ENCODE data around the gene CHP1. TPM values are rescaled to one million over a fixed set of nuclear protein-coding genes. Genes with fewer than 3 reads are reported as not detected.

CHP1 gene
- total and polyA plus RNA-seq, 2 of the 8 experiments (the other 6 are each of a cell fraction or from before 2014, with no cell fraction given): 45.2 to 89.0 TPM

GRCh38 chr15:41269887-41270286, 38.8 kb downstream of the CHP1 start:
- 89% methylated on average over 2 of the region's 2 CpGs; no CpG with 5 or more reads in 1 of the 2 experiments for WGBS, 2 experiments (ENCODE audit: extremely low coverage in 1 of 2, insufficient coverage in 1 of 2, insufficient read length in 1 of 2, insufficient replicate concordance in 2 of 2, low coverage in 1 of 2, low lambda C conversion rate in 2 of 2, missing lambda C conversion rate in 1 of 2)
- no peak overlapping the region for H2BK120ac ChIP-seq (replicated peaks; ENCODE audit: low read depth, low read length)
- H3K79me2 ChIP-seq (ENCODE audit: control insufficient read depth in 1 of 2, insufficient read depth in 2 of 2, low read length in 2 of 2): no peaks in the 10 kb centered on the region
- H3K79me1 ChIP-seq (ENCODE audit: low read depth, low read length): no peaks in the 10 kb centered on the region
- H3K4me3 ChIP-seq (ENCODE audit: extremely low read depth in 1 of 4, insufficient read depth in 2 of 4, low read depth in 3 of 4, low read length in 4 of 4): no peak overlapping the region
- H2AK5ac ChIP-seq (ENCODE audit: low read depth, low read length): no peak overlapping the region
- H3K9ac ChIP-seq (replicated peaks in 1 of 4; ENCODE audit: extremely low read depth in 1 of 4, low read depth in 3 of 4, low read length in 3 of 4): no peak overlapping the region
- no peaks in the 10 kb centered on the region for H3K27me3 ChIP-seq (replicated peaks in 1 of 4; ENCODE audit: control insufficient read depth in 3 of 4, extremely low read depth in 1 of 4, insufficient read depth in 3 of 4, low read length in 3 of 4)
- no peak overlapping the region for H3K27ac ChIP-seq (ENCODE audit: low read depth, low read length)
- ChIA-PET CTCF (ENCODE audit: partially characterized antibody) (no interaction called here), POLR2A (ENCODE audit: partially characterized antibody) (interaction anchor here (0.6 to 0.9 kb wide), 2 partner anchors 13 to 318 kb away, joined by 4 read pairs; no protein-coding TSS in a partner anchor)
- DNase-seq (ENCODE audit: low read depth in 1 of 2, low spot score in 2 of 2) (no peak), FAIRE-seq (no peak)
- H3K18ac ChIP-seq (ENCODE audit: extremely low read depth, low read length): no peak overlapping the region
- no peaks in the 10 kb centered on the region for H3K9me3 ChIP-seq (ENCODE audit: insufficient read depth in 2 of 2, low read depth in 1 of 2, low read length in 1 of 2)
- H2AFZ ChIP-seq (ENCODE audit: low read length): no peak overlapping the region
- H2BK20ac ChIP-seq (ENCODE audit: low read length): no peak overlapping the region
- no peak overlapping the region for H4K8ac ChIP-seq (ENCODE audit: extremely low read depth, insufficient read depth, low read length)
- H3K4me2 ChIP-seq (ENCODE audit: insufficient read depth in 1 of 2, low read depth in 2 of 2, low read length in 2 of 2): no peak overlapping the region
- H2BK12ac ChIP-seq (ENCODE audit: low read depth, low read length): no peak overlapping the region
- no peak overlapping the region for H4K5ac ChIP-seq (ENCODE audit: insufficient read length, low read depth, low read length)
- no peak overlapping the region for H3K4ac ChIP-seq (replicated peaks; ENCODE audit: insufficient read length, low read depth, low read length)
- no peak overlapping the region for H2BK5ac ChIP-seq (ENCODE audit: low read depth, low read length)
- peaks cover 0 to 13% (median 5%) of the 10 kb centered on the region in 4 experiments; a peak in 4 of 8 replicates for H3K36me3 ChIP-seq (ENCODE audit: control insufficient read depth in 2 of 4, insufficient read depth in 4 of 4, low read length in 3 of 4)
- H3K14ac ChIP-seq (ENCODE audit: insufficient read length): no peak overlapping the region
- no peaks in the 10 kb centered on the region for H4K20me1 ChIP-seq (replicated peaks in 1 of 2; ENCODE audit: control insufficient read depth in 1 of 2, insufficient read depth in 2 of 2, low read length in 2 of 2)
- no peaks in the 10 kb centered on the region for H3K23me2 ChIP-seq (ENCODE audit: low read depth, low read length)
- no peak overlapping the region for H3K56ac ChIP-seq (replicated peaks; ENCODE audit: insufficient read length, low read depth, low read length)
- no peak overlapping the region for H3K23ac ChIP-seq (ENCODE audit: insufficient read length)
- H2BK15ac ChIP-seq (ENCODE audit: low read length): no peak overlapping the region
- H4K91ac ChIP-seq (replicated peaks; ENCODE audit: insufficient read length, low read length): no peak overlapping the region
- no peaks in the 10 kb centered on the region for H3K4me1 ChIP-seq (replicated peaks in 1 of 4; ENCODE audit: control insufficient read depth in 3 of 4, insufficient read depth in 4 of 4, low read length in 3 of 4)
- TF ChIP-seq TAF7 (optimal IDR thresholded peaks at IDR 0.05; ENCODE audit: borderline replicate concordance, low read depth, low read length) (no peak), CTCF (IDR thresholded peaks at IDR 0.05; ENCODE audit: control extremely low read depth in 1 of 3, insufficient read depth in 1 of 3, low read depth in 1 of 3, low read length in 3 of 3) (no peak), RAD21 (IDR thresholded peaks at IDR 0.05 in 1 of 2, conservative IDR thresholded peaks at IDR 0.05 in 1 of 2; ENCODE audit: low read depth in 2 of 2, low read length in 2 of 2) (no peak), NANOG (IDR thresholded peaks at IDR 0.05; ENCODE audit: insufficient read depth, low read depth, low read length, poor library complexity, severe bottlenecking) (no peak), SP2 (IDR thresholded peaks at IDR 0.05; ENCODE audit: low read length) (no peak), EZH2 (IDR thresholded peaks at IDR 0.05; ENCODE audit: low read depth, low read length, severe bottlenecking) (no peak), TBP (IDR thresholded peaks at IDR 0.05; ENCODE audit: low read depth, low read length) (no peak), CHD1 (IDR thresholded peaks at IDR 0.05; ENCODE audit: low read depth, low read length) (no peak), ASH2L (IDR thresholded peaks at IDR 0.05; ENCODE audit: low read length) (no peak), RNF2 (IDR thresholded peaks at IDR 0.05; ENCODE audit: borderline replicate concordance, low read depth, low read length, missing control alignments, poor library complexity, severe bottlenecking) (no peak), YY1 (IDR thresholded peaks at IDR 0.05; ENCODE audit: low read depth, low read length) (no peak)
